HCT116 (cell line): ENCODE data around the gene MSH2. TPM values are rescaled to one million over a fixed set of nuclear protein-coding genes. Genes with fewer than 3 reads are reported as not detected.

Experiments used
- ATAC-seq: fragments of 200-7000 bp; cut with Tn5 transposase; 2 replicates; pipeline ENCODE4 v1.9.1; 2020; ENCODE audit warnings: mild to moderate bottlenecking, moderate library complexity
- BruUV-seq: library from RNA; stranded (reverse); fragments of 400-500 nt; replicated peaks from 2 replicates; lab custom pipeline; 2021; lab: Mats Ljungman, UMichigan
- CTCF ChIA-PET: fragments of 300-600 bp; sonication (Branson Sonifier 250); formaldehyde crosslinking; loops from one replicate; lab custom pipeline; 2021; ENCODE audit warnings: antibody characterized with exemption; lab: Charles Lee
- POLR2A ChIA-PET: fragments of 300-600, 350-600 bp; sonication (Branson Sonifier 250); formaldehyde crosslinking; loops from one replicate; lab custom pipeline; 2021; ENCODE audit warnings: antibody characterized with exemption; lab: Charles Lee
- RAD21 ChIA-PET, 2 experiments: fragments of 300-600 bp; sonication (Branson Sonifier 250); formaldehyde crosslinking; loops; one replicate each; lab custom pipeline; 2023; ENCODE audit warnings: low total read pairs in 2 of 2; ENCODE audit not compliant: uncharacterized antibody in 2 of 2, unreplicated experiment in 2 of 2, low non-redundant PET in 1 of 2; lab: Charles Lee
- DNase-seq: peaks from one replicate; pipeline ENCODE4 v3.0.0-alpha.2; 2010; ENCODE audit warnings: low read depth, low spot score
- H2AFZ ChIP-seq: fragments of 200-600 bp; shearing (Covaris generic), sonication (generic); 2 replicates; pipeline ENCODE4 v1.6.1; 2017; ENCODE audit warnings: low read depth, mixed run types, mixed read lengths, antibody characterized with exemption, low read length; ENCODE audit not compliant: poor library complexity, severe bottlenecking
- H3K27ac ChIP-seq: 2 replicates; pipeline ENCODE4 v1.5.1; 2012; ENCODE audit warnings: low read depth, low read length
- H3K27me3 ChIP-seq: fragments of 200-600 bp; sonication (generic); 2 replicates; pipeline ENCODE4 v1.6.1; 2016; ENCODE audit warnings: mixed run types, low read length, mixed read lengths; ENCODE audit not compliant: insufficient read depth
- H3K36me3 ChIP-seq, 2 experiments: fragments of 200-500 bp in 1 of 2; fragments of 200-600 bp in 1 of 2; sonication (Bioruptor generic) in 1 of 2; sonication (generic) in 1 of 2; 2 replicates each; pipeline versions ENCODE4 v1.5.1 to v1.6.1; 2014 to 2016; ENCODE audit warnings: low read length in 2 of 2, inconsistent platforms in 1 of 2, mixed read lengths in 1 of 2, mixed run types in 1 of 2; ENCODE audit not compliant: insufficient read depth in 2 of 2, control insufficient read depth in 1 of 2
- H3K4me1 ChIP-seq, 2 experiments: fragments of 200-600 bp in 1 of 2; sonication (generic) in 1 of 2; 2 replicates each; pipeline versions ENCODE4 v1.5.1 to v1.6.1; 2012 to 2017; ENCODE audit warnings: low read length in 2 of 2, inconsistent platforms in 1 of 2, mild to moderate bottlenecking in 1 of 2, mixed read lengths in 1 of 2, mixed run types in 1 of 2, moderate library complexity in 1 of 2; ENCODE audit not compliant: insufficient read depth in 2 of 2, control insufficient read depth in 1 of 2
- H3K4me2 ChIP-seq: fragments of 200-600 bp; sonication (generic); 2 replicates; pipeline ENCODE4 v1.6.1; 2017; ENCODE audit warnings: mixed run types, low read length, mixed read lengths
- H3K4me3 ChIP-seq, 2 experiments: fragments of 200-600 bp in 1 of 2; sonication (generic) in 1 of 2; replicated peaks in 1 of 2; 2 replicates each; pipeline ENCODE4 v1.5.1; 2011 to 2016; ENCODE audit warnings: low read length in 2 of 2, control low read depth in 1 of 2, low read depth in 1 of 2, mild to moderate bottlenecking in 1 of 2, mixed read lengths in 1 of 2, mixed run types in 1 of 2
- H3K79me2 ChIP-seq: fragments of 200-600 bp; sonication (generic); 2 replicates; pipeline ENCODE4 v1.6.1; 2017; ENCODE audit warnings: mild to moderate bottlenecking, mixed run types, low read length, moderate library complexity, mixed read lengths; ENCODE audit not compliant: insufficient read depth
- H3K9ac ChIP-seq: fragments of 200-600 bp; sonication (generic); 2 replicates; pipeline ENCODE4 v1.6.1; 2016; ENCODE audit warnings: low read length, mixed read lengths
- H3K9me2 ChIP-seq: fragments of 200-600 bp; sonication (generic), shearing (Covaris generic); 2 replicates; pipeline ENCODE4 v1.6.1; 2017; ENCODE audit warnings: mixed run types, mild to moderate bottlenecking, moderate library complexity; ENCODE audit not compliant: insufficient read depth
- H3K9me3 ChIP-seq, 2 experiments: fragments of 200-500 bp in 1 of 2; fragments of 200-600 bp in 1 of 2; sonication (Bioruptor generic) in 1 of 2; sonication (generic) in 1 of 2; 2 replicates each; pipeline ENCODE4 v1.6.1; 2014 to 2017; ENCODE audit warnings: low read length in 2 of 2, mixed read lengths in 2 of 2, inconsistent platforms in 1 of 2, low read depth in 1 of 2, mild to moderate bottlenecking in 1 of 2, mixed run types in 1 of 2, moderate library complexity in 1 of 2; ENCODE audit not compliant: control insufficient read depth in 1 of 2, insufficient read depth in 1 of 2
- H4K20me1 ChIP-seq: fragments of 200-600 bp; sonication (generic), shearing (Covaris generic); 2 replicates; pipeline ENCODE4 v1.6.1; 2017; ENCODE audit warnings: mixed run types, mild to moderate bottlenecking, moderate library complexity; ENCODE audit not compliant: insufficient read depth
- CBX3 ChIP-seq: IDR thresholded peaks from 2 replicates; pipeline ENCODE4 v1.6.1; 2012; ENCODE audit warnings: low read depth
- CEBPB ChIP-seq: IDR thresholded peaks from 2 replicates; pipeline ENCODE4 v1.6.1; 2012; ENCODE audit warnings: low read depth
- EGR1 ChIP-seq: IDR thresholded peaks from 2 replicates; pipeline ENCODE4 v1.6.1; 2012; ENCODE audit warnings: low read depth
- ELF1 ChIP-seq: IDR thresholded peaks from 2 replicates; pipeline ENCODE4 v1.6.1; 2012; ENCODE audit warnings: low read depth, borderline replicate concordance
- EZH2 ChIP-seq: fragments of 200-600 bp; sonication (generic); IDR thresholded peaks from 2 replicates; pipeline ENCODE4 v1.6.1; 2017; ENCODE audit warnings: antibody characterized with exemption, mixed run types
- POLR2A ChIP-seq: IDR thresholded peaks from 2 replicates; pipeline ENCODE4 v1.7.0; 2011; ENCODE audit warnings: borderline replicate concordance; ENCODE audit not compliant: insufficient read depth, insufficient read length; ENCODE audit errors: extremely low read depth
- POLR2AphosphoS5 ChIP-seq: IDR thresholded peaks from 2 replicates; pipeline ENCODE4 v1.6.1; 2011; ENCODE audit warnings: mild to moderate bottlenecking, low read depth, low read length, moderate library complexity
- RAD21 ChIP-seq: IDR thresholded peaks from 2 replicates; pipeline ENCODE4 v1.6.1; 2012; ENCODE audit warnings: low read depth, mild to moderate bottlenecking
- SIN3A ChIP-seq: IDR thresholded peaks from 2 replicates; pipeline ENCODE4 v1.6.1; 2012; ENCODE audit warnings: low read depth
- SRF ChIP-seq: IDR thresholded peaks from 2 replicates; pipeline ENCODE4 v1.6.1; 2012; ENCODE audit warnings: low read depth
- TCF7L2 ChIP-seq: IDR thresholded peaks from 2 replicates; pipeline ENCODE4 v1.7.0; 2011; ENCODE audit warnings: borderline replicate concordance, inconsistent platforms; ENCODE audit not compliant: insufficient read depth, insufficient read length; ENCODE audit errors: extremely low read depth
- ZFX ChIP-seq: fragments of 450-650 bp; IDR thresholded peaks from 2 replicates; pipeline ENCODE4 v1.6.1; 2017
- intact Hi-C: fragments of 100-400 bp; cut with micrococcal nuclease; formaldehyde crosslinking; loops from 2 replicates; pipeline ENCODE4 v1.10.0; 2022
- total RNA-seq: library from RNA; stranded (reverse); gene quantifications from one replicate; pipeline ENCODE4 v1.2.1, GENCODE V29; 2021; ENCODE audit not compliant: unreplicated experiment
- TF ChIP-seq, protein P1 (sequence below): IDR thresholded peaks from 2 replicates; pipeline ENCODE4 v1.6.1; 2012
- TF ChIP-seq, protein P2 (sequence below): IDR thresholded peaks from 2 replicates; pipeline ENCODE4 v1.6.1; 2011; ENCODE audit warnings: mild to moderate bottlenecking, low read length, moderate library complexity; ENCODE audit not compliant: insufficient replicate concordance; ENCODE audit errors: extremely low read depth
- TF ChIP-seq, protein P3 (sequence below): IDR thresholded peaks from 2 replicates; pipeline ENCODE4 v1.6.1; 2012; ENCODE audit warnings: low read depth
- TF ChIP-seq, protein P4 (sequence below): IDR thresholded peaks from 2 replicates; pipeline ENCODE4 v1.6.1; 2012

Gene MSH2
- total RNA-seq, 1 experiment from 2014 or later = 54.9 TPM

DNA sequence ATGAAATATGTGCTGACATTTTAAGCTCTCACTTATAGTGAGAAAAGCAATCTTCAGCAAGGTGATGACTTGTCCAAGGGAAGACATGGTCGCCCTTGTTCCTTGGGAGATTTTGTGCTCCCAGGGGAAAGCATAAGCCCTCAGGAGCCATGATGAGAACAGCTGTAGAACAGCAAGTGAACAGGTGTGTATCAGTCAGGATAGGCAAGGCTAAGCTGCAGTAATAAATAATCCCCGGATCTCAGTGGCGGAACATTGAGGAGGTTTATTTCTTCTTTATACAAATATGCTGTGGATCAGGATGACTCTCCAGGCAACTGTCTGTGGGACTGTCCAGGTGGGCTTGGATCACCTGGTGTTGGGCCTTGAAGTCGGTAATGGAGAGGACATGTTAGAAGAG is 103.1 kb downstream of the MSH2 start:
- no peaks in the 10 kb centered on the region for H3K4me1 ChIP-seq
- no peaks in the 10 kb centered on the region for H3K36me3 ChIP-seq
- ATAC-seq = no peak
- no peak overlapping the region for H3K27ac ChIP-seq
- no TSS peak for BruUV-seq
- H3K9me3 ChIP-seq = no peaks in the 10 kb centered on the region; a peak in 1 of 4 replicates
- ChIA-PET RAD21 (no interaction called here), CTCF (no interaction called here), POLR2A (no interaction called here)
- H2AFZ ChIP-seq = no peak overlapping the region
- H4K20me1 ChIP-seq = no peaks in the 10 kb centered on the region
- intact Hi-C loops = no loop called here
- no peaks in the 10 kb centered on the region for H3K79me2 ChIP-seq
- no peaks in the 10 kb centered on the region for H3K27me3 ChIP-seq
- no peak overlapping the region for H3K4me3 ChIP-seq
- no peak for DNase-seq
- H3K9ac ChIP-seq = no peak overlapping the region
- H3K4me2 ChIP-seq = no peak overlapping the region
- no peak for TF ChIP-seq TCF7L2
- no peak for TF ChIP-seq ELF1
- TF ChIP-seq, protein P1, sequence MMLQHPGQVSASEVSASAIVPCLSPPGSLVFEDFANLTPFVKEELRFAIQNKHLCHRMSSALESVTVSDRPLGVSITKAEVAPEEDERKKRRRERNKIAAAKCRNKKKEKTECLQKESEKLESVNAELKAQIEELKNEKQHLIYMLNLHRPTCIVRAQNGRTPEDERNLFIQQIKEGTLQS = no peak
- TF ChIP-seq CBX3 = no peak
- no peak for TF ChIP-seq POLR2AphosphoS5
- TF ChIP-seq POLR2A = no peak
- no peak for TF ChIP-seq SRF
- TF ChIP-seq SIN3A = no peak
- TF ChIP-seq RAD21 = no peak
- no peaks in the 10 kb centered on the region for H3K9me2 ChIP-seq

GRCh38 chr2:47506436-47506835 is 103.5 kb downstream of the MSH2 start:
- no peaks in the 10 kb centered on the region for H3K9me2 ChIP-seq
- H3K27ac ChIP-seq = no peak overlapping the region
- ChIA-PET POLR2A (no interaction called here), RAD21 (no interaction called here), CTCF (no interaction called here)
- intact Hi-C loops = no loop called here
- no peaks in the 10 kb centered on the region; a peak in 1 of 4 replicates for H3K9me3 ChIP-seq
- H3K4me1 ChIP-seq = no peaks in the 10 kb centered on the region
- no peaks in the 10 kb centered on the region for H4K20me1 ChIP-seq
- DNase-seq (no peak), ATAC-seq (no peak)
- no TSS peak for BruUV-seq
- H3K79me2 ChIP-seq = no peaks in the 10 kb centered on the region
- no peak overlapping the region for H2AFZ ChIP-seq
- H3K4me3 ChIP-seq = no peak overlapping the region
- no peak overlapping the region for H3K4me2 ChIP-seq
- no peaks in the 10 kb centered on the region for H3K36me3 ChIP-seq
- no peak overlapping the region for H3K9ac ChIP-seq
- H3K27me3 ChIP-seq = no peaks in the 10 kb centered on the region
- TF ChIP-seq, protein P2, sequence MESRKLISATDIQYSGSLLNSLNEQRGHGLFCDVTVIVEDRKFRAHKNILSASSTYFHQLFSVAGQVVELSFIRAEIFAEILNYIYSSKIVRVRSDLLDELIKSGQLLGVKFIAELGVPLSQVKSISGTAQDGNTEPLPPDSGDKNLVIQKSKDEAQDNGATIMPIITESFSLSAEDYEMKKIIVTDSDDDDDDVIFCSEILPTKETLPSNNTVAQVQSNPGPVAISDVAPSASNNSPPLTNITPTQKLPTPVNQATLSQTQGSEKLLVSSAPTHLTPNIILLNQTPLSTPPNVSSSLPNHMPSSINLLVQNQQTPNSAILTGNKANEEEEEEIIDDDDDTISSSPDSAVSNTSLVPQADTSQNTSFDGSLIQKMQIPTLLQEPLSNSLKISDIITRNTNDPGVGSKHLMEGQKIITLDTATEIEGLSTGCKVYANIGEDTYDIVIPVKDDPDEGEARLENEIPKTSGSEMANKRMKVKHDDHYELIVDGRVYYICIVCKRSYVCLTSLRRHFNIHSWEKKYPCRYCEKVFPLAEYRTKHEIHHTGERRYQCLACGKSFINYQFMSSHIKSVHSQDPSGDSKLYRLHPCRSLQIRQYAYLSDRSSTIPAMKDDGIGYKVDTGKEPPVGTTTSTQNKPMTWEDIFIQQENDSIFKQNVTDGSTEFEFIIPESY = no peak
- TF ChIP-seq SIN3A (no peak), EGR1 (no peak), RAD21 (no peak), CEBPB (no peak), EZH2 (no peak), CBX3 (no peak), ZFX (no peak)
- TF ChIP-seq, protein P1 = no peak
- TF ChIP-seq, protein P3, sequence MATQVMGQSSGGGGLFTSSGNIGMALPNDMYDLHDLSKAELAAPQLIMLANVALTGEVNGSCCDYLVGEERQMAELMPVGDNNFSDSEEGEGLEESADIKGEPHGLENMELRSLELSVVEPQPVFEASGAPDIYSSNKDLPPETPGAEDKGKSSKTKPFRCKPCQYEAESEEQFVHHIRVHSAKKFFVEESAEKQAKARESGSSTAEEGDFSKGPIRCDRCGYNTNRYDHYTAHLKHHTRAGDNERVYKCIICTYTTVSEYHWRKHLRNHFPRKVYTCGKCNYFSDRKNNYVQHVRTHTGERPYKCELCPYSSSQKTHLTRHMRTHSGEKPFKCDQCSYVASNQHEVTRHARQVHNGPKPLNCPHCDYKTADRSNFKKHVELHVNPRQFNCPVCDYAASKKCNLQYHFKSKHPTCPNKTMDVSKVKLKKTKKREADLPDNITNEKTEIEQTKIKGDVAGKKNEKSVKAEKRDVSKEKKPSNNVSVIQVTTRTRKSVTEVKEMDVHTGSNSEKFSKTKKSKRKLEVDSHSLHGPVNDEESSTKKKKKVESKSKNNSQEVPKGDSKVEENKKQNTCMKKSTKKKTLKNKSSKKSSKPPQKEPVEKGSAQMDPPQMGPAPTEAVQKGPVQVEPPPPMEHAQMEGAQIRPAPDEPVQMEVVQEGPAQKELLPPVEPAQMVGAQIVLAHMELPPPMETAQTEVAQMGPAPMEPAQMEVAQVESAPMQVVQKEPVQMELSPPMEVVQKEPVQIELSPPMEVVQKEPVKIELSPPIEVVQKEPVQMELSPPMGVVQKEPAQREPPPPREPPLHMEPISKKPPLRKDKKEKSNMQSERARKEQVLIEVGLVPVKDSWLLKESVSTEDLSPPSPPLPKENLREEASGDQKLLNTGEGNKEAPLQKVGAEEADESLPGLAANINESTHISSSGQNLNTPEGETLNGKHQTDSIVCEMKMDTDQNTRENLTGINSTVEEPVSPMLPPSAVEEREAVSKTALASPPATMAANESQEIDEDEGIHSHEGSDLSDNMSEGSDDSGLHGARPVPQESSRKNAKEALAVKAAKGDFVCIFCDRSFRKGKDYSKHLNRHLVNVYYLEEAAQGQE = no peak
- TF ChIP-seq, protein P4, sequence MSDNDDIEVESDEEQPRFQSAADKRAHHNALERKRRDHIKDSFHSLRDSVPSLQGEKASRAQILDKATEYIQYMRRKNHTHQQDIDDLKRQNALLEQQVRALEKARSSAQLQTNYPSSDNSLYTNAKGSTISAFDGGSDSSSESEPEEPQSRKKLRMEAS = no peak
